C4-2B (cell line): Measurements from ENCODE around the gene HECW1.

Source experiments
- CTCF ChIP-seq: fragments of 450-650 bp; conservative IDR thresholded peaks from 2 replicates; pipeline ENCODE4 v1.5.1; 2017; ENCODE audit warnings: mild to moderate bottlenecking
- ZFX ChIP-seq: fragments of 450-650 bp; IDR thresholded peaks from 2 replicates; pipeline ENCODE4 v1.6.1; 2017

DNA sequence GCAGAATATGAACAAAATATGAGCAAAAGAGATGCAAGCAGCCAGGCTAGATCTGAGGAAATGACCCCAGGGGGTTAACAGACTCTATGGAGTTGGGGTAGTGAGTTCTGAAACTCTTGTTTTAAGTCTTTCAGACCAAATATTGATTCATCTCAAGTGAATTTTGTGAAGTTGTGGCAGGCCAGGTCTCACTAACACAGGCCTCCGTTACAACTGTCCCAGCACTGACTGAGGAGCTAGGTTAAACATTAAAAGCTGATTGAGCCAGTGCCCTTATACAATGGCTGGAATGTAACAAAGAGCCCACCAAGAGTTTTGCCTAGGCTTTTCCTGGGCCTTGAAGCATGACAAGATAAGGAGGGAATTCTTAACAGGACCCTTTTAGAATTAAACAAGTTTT lies 278.1 kb downstream of the HECW1 start:
- no peak for TF ChIP-seq CTCF
- TF ChIP-seq ZFX, result no peak
